Lower leg skin (tissue), 3 donors: Measurements from ENCODE around the gene RNF145.

ENCODE experiments used
- POLR2A ChIP-seq, 2 donors: fragments of 450-650 bp; IDR thresholded peaks; one replicate each; pipeline ENCODE4 v1.6.1; 2016 to 2017; ENCODE audit warnings: antibody characterized with exemption in 2 of 2, mild to moderate bottlenecking in 1 of 2, moderate library complexity in 1 of 2
- TF ChIP-seq, protein P1 (sequence below), 3 donors: fragments of 450-650 bp; IDR thresholded peaks; one replicate each; pipeline ENCODE4 v1.5.1; 2016; ENCODE audit warnings: antibody characterized with exemption in 3 of 3, mild to moderate bottlenecking in 3 of 3, moderate library complexity in 2 of 3

DNA sequence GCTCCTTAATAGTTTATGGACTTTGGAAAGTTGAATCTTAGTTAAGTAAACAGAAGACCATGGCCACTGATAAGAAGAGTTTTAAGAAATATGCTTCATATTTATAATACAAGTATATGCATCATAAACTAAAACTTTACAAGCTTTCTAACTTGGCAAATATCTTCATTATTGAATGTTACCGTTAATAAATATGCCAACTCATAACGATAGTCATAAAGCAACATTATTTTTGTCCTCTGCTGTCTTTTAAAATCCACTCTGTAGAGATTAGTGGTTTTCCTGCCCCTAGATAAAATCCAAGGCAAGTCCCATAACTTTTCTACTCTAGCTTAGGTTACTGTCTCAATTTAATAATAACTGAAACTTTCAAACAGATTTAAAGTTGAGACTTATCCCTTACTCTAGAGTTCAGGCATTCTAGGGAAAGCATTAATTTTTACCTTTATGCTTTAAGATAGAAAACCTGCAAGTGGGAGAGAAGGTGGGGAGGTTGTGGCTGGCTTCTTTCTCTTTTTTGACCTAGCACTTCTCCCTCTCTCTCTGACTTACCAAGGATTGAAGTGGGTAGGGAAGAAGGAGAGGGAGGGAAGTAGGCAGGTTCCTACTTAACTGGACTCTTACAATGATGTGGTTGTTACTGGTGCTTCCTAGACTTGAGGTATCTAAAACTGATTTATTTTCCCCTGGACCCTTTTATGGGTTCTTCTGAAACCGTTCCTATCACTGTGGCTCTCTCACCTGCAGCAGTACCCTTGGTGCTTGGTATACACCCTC lies 29.6 kb downstream of the RNF145 start:
- TF ChIP-seq, protein P1, sequence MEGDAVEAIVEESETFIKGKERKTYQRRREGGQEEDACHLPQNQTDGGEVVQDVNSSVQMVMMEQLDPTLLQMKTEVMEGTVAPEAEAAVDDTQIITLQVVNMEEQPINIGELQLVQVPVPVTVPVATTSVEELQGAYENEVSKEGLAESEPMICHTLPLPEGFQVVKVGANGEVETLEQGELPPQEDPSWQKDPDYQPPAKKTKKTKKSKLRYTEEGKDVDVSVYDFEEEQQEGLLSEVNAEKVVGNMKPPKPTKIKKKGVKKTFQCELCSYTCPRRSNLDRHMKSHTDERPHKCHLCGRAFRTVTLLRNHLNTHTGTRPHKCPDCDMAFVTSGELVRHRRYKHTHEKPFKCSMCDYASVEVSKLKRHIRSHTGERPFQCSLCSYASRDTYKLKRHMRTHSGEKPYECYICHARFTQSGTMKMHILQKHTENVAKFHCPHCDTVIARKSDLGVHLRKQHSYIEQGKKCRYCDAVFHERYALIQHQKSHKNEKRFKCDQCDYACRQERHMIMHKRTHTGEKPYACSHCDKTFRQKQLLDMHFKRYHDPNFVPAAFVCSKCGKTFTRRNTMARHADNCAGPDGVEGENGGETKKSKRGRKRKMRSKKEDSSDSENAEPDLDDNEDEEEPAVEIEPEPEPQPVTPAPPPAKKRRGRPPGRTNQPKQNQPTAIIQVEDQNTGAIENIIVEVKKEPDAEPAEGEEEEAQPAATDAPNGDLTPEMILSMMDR (IDR thresholded peaks at IDR 0.05): no peak
- no peak for TF ChIP-seq POLR2A (IDR thresholded peaks at IDR 0.05)
